Naive thymus-derived CD4-positive, alpha-beta T cell (primary cell): ENCODE measurements around the gene HNF4A. TPM values are rescaled to one million over a fixed set of nuclear protein-coding genes. Genes with fewer than 3 reads are reported as not detected.

ENCODE experiments used
- ATAC-seq: fragments of 150-1000 bp; cut with Tn5 transposase; 2 replicates; pipeline ENCODE4 v1.10.0; 2021; ENCODE audit warnings: mild to moderate bottlenecking, moderate library complexity
- CTCF ChIA-PET: fragments of 350-600 bp; sonication (Branson Sonifier 250); formaldehyde crosslinking; loops from one replicate; lab custom pipeline; 2021; ENCODE audit warnings: antibody characterized with exemption; lab: Charles Lee
- POLR2A ChIA-PET: fragments of 350-600 bp; sonication (Branson Sonifier 250); formaldehyde crosslinking; loops from one replicate; lab custom pipeline; 2021; ENCODE audit warnings: antibody characterized with exemption, inconsistent platforms; lab: Charles Lee
- DNase-seq, 9 donors: peaks; one replicate each; pipeline versions ENCODE4 v3.0.0 to v3.0.0-alpha.2; 2020 to 2022; ENCODE audit warnings: mixed read lengths in 1 of 9
- H3K27ac ChIP-seq: one replicate; pipeline ENCODE4 v1.7.0; 2013; ENCODE audit warnings: mild to moderate bottlenecking, low read depth, low read length, moderate library complexity
- H3K27me3 ChIP-seq, 2 donors: one replicate each; pipeline ENCODE4 v1.7.0; 2013; ENCODE audit warnings: low read length in 2 of 2, mild to moderate bottlenecking in 2 of 2, moderate library complexity in 2 of 2; ENCODE audit not compliant: control insufficient read depth in 2 of 2, insufficient read depth in 2 of 2
- H3K36me3 ChIP-seq, 3 experiments: 1 replicate in 2 of 3; 2 replicates in 1 of 3; pipeline ENCODE4 v1.7.0; 2013; ENCODE audit warnings: low read length in 3 of 3, mild to moderate bottlenecking in 3 of 3, moderate library complexity in 1 of 3; ENCODE audit not compliant: insufficient read depth in 3 of 3, control insufficient read depth in 2 of 3
- H3K4me1 ChIP-seq, 2 donors: one replicate each; pipeline ENCODE4 v1.7.0; 2013; ENCODE audit warnings: low read length in 2 of 2, mild to moderate bottlenecking in 2 of 2, moderate library complexity in 1 of 2; ENCODE audit not compliant: control insufficient read depth in 2 of 2, insufficient read depth in 2 of 2
- H3K4me3 ChIP-seq: 2 replicates; pipeline ENCODE4 v1.7.0; 2013; ENCODE audit warnings: mild to moderate bottlenecking, low read length
- H3K9me3 ChIP-seq, 3 experiments: 1 replicate in 2 of 3; 2 replicates in 1 of 3; pipeline ENCODE4 v1.7.0; 2013; ENCODE audit warnings: low read length in 3 of 3; ENCODE audit not compliant: control insufficient read depth in 2 of 3
- H3K27ac Mint-ChIP-seq, 9 donors: one replicate each; pipeline ENCODE4 v1.8.0; 2020 to 2022; ENCODE audit warnings: mixed read lengths in 9 of 9, mild to moderate bottlenecking in 8 of 9, moderate library complexity in 5 of 9, inconsistent platforms in 2 of 9
- H3K27me3 Mint-ChIP-seq, 5 donors: one replicate each; pipeline ENCODE4 v1.8.0; 2021 to 2022; ENCODE audit warnings: mixed read lengths in 5 of 5, mild to moderate bottlenecking in 1 of 5
- H3K36me3 Mint-ChIP-seq, 5 donors: one replicate each; pipeline ENCODE4 v1.8.0; 2020 to 2022; ENCODE audit warnings: mixed read lengths in 5 of 5, mild to moderate bottlenecking in 3 of 5, inconsistent platforms in 1 of 5
- H3K4me1 Mint-ChIP-seq, 7 donors: one replicate each; pipeline ENCODE4 v1.8.0; 2020 to 2022; ENCODE audit warnings: mixed read lengths in 7 of 7, mild to moderate bottlenecking in 3 of 7, inconsistent platforms in 1 of 7
- H3K4me3 Mint-ChIP-seq, 10 donors: one replicate each; pipeline ENCODE4 v1.8.0; 2020 to 2022; ENCODE audit warnings: mild to moderate bottlenecking in 10 of 10, mixed read lengths in 10 of 10, moderate library complexity in 6 of 10, inconsistent platforms in 2 of 10
- H3K9me3 Mint-ChIP-seq, 11 donors: one replicate each; pipeline ENCODE4 v1.8.0; 2020 to 2022; ENCODE audit warnings: mixed read lengths in 11 of 11, mild to moderate bottlenecking in 4 of 11, inconsistent platforms in 1 of 11, moderate library complexity in 1 of 11
- intact Hi-C, 2 donors: fragments of 100-400 bp; cut with micrococcal nuclease; formaldehyde crosslinking; loops; one replicate each; pipeline ENCODE4 v1.15.1; 2023
- polyA plus RNA-seq, 2 donors: library from polyadenylated mRNA; unstranded; fragments of 300-500 nt; fragmentation: Illumina TruSeq; gene quantifications; one replicate each; pipeline ENCODE4 v1.2.3, GENCODE V29; 2021
- total RNA-seq, 6 experiments: library from RNA in 5 of 6; stranded (reverse) in 5 of 6; gene quantifications; 1 replicate in 5 of 6; 2 replicates in 1 of 6; pipeline ENCODE4 v1.2.3 and lab custom pipeline; 2021 to 2026

Gene HNF4A
- total and polyA plus RNA-seq, 7 experiments from 2014 or later: not detected

DNA sequence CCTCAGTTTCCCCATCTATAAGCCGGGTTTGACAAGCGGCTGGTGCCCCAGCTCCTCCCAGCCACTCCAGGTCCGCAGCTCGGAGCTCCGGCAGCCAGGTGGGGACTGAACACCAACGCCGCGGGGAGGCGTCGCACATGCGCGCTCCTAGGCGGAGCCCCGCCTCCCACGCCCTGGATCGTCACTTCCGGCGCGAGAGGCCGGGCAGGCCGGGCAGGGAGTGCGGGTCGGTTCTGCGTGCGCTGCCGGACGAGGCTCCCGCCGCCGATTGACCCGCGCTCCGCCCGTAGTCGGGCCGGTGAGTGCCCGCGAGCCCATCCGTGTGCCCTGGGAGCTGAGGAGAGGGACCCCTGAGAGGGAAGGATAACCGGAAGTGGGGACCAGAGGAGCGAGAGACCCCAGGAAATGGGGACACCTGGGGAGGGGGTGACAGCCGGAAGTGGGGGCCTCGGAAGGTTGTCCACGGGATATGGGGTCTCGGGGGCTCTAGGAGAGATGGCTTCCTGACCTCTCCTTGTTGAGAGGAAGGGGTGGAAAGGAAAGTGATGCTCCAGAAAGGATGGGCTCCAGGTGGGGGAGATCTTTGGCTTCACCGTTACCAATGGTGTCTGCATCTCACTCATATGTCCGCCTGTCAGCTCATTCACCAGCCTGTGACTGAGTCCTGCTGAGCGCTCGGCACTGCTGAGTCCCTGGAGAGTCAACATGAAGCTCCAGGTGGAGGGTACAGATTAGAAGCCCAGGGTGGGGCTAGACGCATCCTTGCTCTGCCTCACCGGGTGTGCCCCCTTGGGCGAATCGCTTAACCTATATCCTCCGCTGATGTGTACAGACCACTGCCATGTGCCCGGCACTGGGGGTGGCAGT lies 120.4 kb downstream of the HNF4A start, which contains the start of gene TTPAL:
Gene TTPAL (plus strand): TSS at position 181 of the 867 bp plus-strand sequence. CDS start 4,126 bp downstream, outside the sequence.
- Histone ChIP-seq H3K27ac (peak within 1 kb of the TSS; percentile 97), H3K9me3 (no peaks in the 10 kb centered on the region), H3K4me3 (peak within 1 kb of the TSS; percentile 65), H3K27me3 (no peaks in the 10 kb centered on the region), H3K4me1 (peaks cover 12 to 17% of the 10 kb centered on the region in 2 donors), H3K36me3 (peaks cover 0 to 18% (median 6%) of the 10 kb centered on the region in 3 experiments)
- POLR2A ChIA-PET: interaction anchor here (0.6 to 1.8 kb wide), 20 partner anchors 9 to 405 kb away, joined by 3 to 9 read pairs (median 4); partner anchors contain the start of gene SERINC3
- DNase-seq (peak; percentile 83 to 95 (median 89)), ATAC-seq (peak; percentile 98)
- Mint-ChIP-seq H3K27me3 (no peaks in the 10 kb centered on the region), H3K36me3 (peaks cover 0 to 4% (median 2%) of the 10 kb centered on the region in 5 donors), H3K4me1 (peaks cover 14 to 43% (median 31%) of the 10 kb centered on the region in 7 donors), H3K9me3 (no peaks in the 10 kb centered on the region), H3K27ac (peak within 1 kb of the TSS; percentile 86 to 97 (median 94)), H3K4me3 (peak within 1 kb of the TSS; percentile 87 to 96 (median 91))
- intact Hi-C loops: loop anchor here (1.0 to 5.0 kb wide), 10 partner anchors 45 to 401 kb away; partner anchors contain the start of genes FITM2 (in 1 of the 2) and SERINC3 (in 1 of the 2)
- CTCF ChIA-PET: interaction anchor here (0.9 to 1.6 kb wide), 4 partner anchors 9 to 259 kb away, joined by 3 to 5 read pairs (median 4); no protein-coding TSS in a partner anchor

DNA sequence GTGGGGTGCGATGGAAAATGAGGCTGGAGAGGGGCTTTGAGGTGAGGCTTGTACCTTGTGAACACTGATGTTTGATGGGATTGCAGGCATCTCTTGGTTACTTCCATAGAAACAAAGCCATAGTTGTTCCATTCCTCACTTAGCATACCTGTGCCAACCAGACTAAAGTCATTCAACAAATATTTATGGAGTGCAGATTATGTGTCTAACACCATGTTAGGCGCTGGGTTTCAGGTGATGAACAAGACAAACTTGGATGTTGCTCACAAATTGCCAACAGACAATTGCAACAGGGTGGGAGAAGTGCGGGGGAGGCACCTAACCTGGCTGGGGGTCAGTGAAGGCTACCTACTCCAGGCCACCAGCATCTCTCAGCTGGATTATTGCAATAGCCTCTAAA lies 121.7 kb downstream of the HNF4A start:
- peak overlapping the region in 8 of 10 donors; percentile 37 to 96 (median 87) for H3K4me3 Mint-ChIP-seq
- POLR2A ChIA-PET: interaction anchor here (0.6 to 1.3 kb wide), 2 partner anchors 44 to 265 kb away, joined by 4 to 5 read pairs; partner anchors contain the start of gene SERINC3
- no peak for ATAC-seq
- intact Hi-C loops: loop anchor here (5.0 kb wide), 5 partner anchors 90 to 400 kb away; partner anchors contain the start of gene FITM2 (in 1 of the 2)
- Histone ChIP-seq H3K27ac (peak overlapping the region; percentile 45), H3K27me3 (no peaks in the 10 kb centered on the region), H3K36me3 (peaks cover 0 to 24% (median 8%) of the 10 kb centered on the region in 3 experiments), H3K4me1 (peaks cover 12 to 17% of the 10 kb centered on the region in 2 donors), H3K4me3 (no peak overlapping the region), H3K9me3 (no peaks in the 10 kb centered on the region)
- H3K27ac Mint-ChIP-seq: peak overlapping the region in 7 of 9 donors; percentile 3 to 97 (median 90)
- CTCF ChIA-PET: interaction anchor here (0.7 kb wide), 1 partner anchor 753 kb away, joined by 5 read pairs; no protein-coding TSS in a partner anchor
- no peak for DNase-seq
- H3K27me3 Mint-ChIP-seq: no peaks in the 10 kb centered on the region
- H3K36me3 Mint-ChIP-seq: peaks cover 2 to 16% (median 10%) of the 10 kb centered on the region in 5 donors
- H3K4me1 Mint-ChIP-seq: peaks cover 17 to 51% (median 31%) of the 10 kb centered on the region in 7 donors
- H3K9me3 Mint-ChIP-seq: no peaks in the 10 kb centered on the region

DNA sequence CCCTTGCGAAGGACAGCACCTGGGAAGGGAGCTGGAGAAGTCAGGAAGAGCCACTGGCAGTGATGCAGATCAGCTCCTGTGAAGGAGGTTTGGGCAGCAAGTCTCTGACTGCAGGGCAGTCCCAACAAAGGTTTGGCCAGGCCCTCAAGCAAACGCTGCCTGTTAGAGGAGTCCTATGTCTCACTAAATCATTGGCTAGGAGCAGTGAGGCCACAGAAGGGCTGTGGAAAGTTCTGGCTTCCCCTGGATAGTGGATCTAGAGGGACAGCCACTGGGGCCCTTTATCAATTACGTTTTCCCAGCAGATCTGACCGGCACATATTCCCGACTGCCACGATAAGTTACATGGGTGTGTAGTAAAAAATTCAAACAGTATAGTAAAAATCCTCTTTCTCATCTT lies 122.7 kb downstream of the HNF4A start:
- Histone ChIP-seq H3K9me3 (no peaks in the 10 kb centered on the region), H3K4me3 (no peak overlapping the region), H3K4me1 (peaks cover 12 to 17% of the 10 kb centered on the region in 2 donors), H3K36me3 (peaks cover 0 to 24% (median 8%) of the 10 kb centered on the region in 3 experiments), H3K27ac (no peak overlapping the region), H3K27me3 (no peaks in the 10 kb centered on the region)
- Mint-ChIP-seq H3K9me3 (no peaks in the 10 kb centered on the region), H3K4me1 (peaks cover 17 to 51% (median 31%) of the 10 kb centered on the region in 7 donors), H3K4me3 (peak overlapping the region in 1 of 10 donors; percentile 11), H3K27me3 (no peaks in the 10 kb centered on the region), H3K27ac (peak overlapping the region in 8 of 9 donors; percentile 30 to 74 (median 52)), H3K36me3 (peaks cover 3 to 19% (median 10%) of the 10 kb centered on the region in 5 donors)
- DNase-seq (no peak), ATAC-seq (no peak)
- intact Hi-C loops: loop anchor here (5.0 kb wide), 5 partner anchors 91 to 399 kb away; partner anchors contain the start of gene FITM2 (in 1 of the 2)
- POLR2A ChIA-PET: no interaction called here
- CTCF ChIA-PET: interaction anchor here (0.8 kb wide), 1 partner anchor 131 kb away, joined by 4 read pairs; no protein-coding TSS in a partner anchor

DNA sequence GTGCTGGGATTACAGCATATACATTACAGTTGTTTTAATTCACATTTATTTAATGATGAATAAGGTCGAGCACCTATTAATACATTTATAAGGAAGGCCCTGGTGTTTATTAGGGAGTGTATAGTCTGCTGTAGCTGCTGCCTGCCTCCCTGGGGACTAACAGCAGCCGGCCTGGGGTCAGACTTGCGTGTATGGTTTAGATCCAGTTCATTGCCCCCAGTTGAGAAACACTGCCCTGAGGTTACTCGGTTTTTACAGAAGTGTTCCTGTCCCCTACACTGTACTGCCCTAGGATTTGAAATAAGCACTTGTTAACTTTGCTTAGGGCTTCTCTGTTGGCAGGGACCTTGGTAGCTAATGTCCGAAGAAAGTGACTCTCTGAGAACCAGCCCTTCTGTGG lies 124.1 kb downstream of the HNF4A start:
- ATAC-seq (no peak), DNase-seq (no peak)
- ChIA-PET CTCF (no interaction called here), POLR2A (no interaction called here)
- H3K4me3 ChIP-seq: no peak overlapping the region
- Mint-ChIP-seq H3K4me3 (no peak overlapping the region), H3K27ac (peak overlapping the region in 1 of 9 donors; percentile 4), H3K4me1 (peaks cover 17 to 48% (median 30%) of the 10 kb centered on the region in 7 donors), H3K36me3 (peaks cover 5 to 31% (median 10%) of the 10 kb centered on the region in 5 donors), H3K27me3 (no peaks in the 10 kb centered on the region), H3K9me3 (no peaks in the 10 kb centered on the region)
- no peaks in the 10 kb centered on the region for H3K9me3 ChIP-seq
- H3K36me3 ChIP-seq: peaks cover 0 to 39% (median 8%) of the 10 kb centered on the region in 3 experiments
- H3K27me3 ChIP-seq: no peaks in the 10 kb centered on the region
- intact Hi-C loops: loop anchor here (5.0 kb wide), 5 partner anchors 92 to 398 kb away; partner anchors contain the start of gene FITM2 (in 1 of the 2)
- H3K27ac ChIP-seq: no peak overlapping the region
- H3K4me1 ChIP-seq: peaks cover 12 to 17% of the 10 kb centered on the region in 2 donors

DNA sequence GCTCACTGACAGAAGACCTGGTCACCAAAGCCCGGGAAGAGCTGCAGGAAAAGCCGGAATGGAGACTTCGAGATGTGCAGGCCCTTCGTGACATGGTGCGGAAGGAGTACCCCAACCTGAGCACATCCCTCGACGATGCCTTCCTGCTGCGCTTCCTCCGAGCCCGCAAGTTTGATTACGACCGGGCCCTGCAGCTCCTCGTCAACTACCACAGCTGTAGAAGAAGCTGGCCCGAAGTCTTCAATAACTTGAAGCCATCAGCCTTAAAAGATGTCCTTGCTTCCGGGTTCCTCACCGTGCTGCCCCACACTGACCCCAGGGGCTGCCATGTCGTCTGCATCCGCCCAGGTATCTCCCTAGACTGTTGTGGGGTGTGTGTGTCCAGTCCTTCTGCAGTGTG lies 124.6 kb downstream of the HNF4A start:
- ChIA-PET CTCF (no interaction called here), POLR2A (no interaction called here)
- Histone ChIP-seq H3K27me3 (no peaks in the 10 kb centered on the region), H3K9me3 (no peaks in the 10 kb centered on the region), H3K36me3 (peaks cover 0 to 39% (median 8%) of the 10 kb centered on the region in 3 experiments), H3K4me1 (peaks cover 8 to 13% of the 10 kb centered on the region in 2 donors), H3K4me3 (no peak overlapping the region), H3K27ac (no peak overlapping the region)
- intact Hi-C loops: no loop called here
- Mint-ChIP-seq H3K4me3 (no peak overlapping the region), H3K27me3 (no peaks in the 10 kb centered on the region), H3K9me3 (no peaks in the 10 kb centered on the region), H3K36me3 (peaks cover 5 to 33% (median 10%) of the 10 kb centered on the region in 5 donors), H3K27ac (no peak overlapping the region), H3K4me1 (peaks cover 15 to 45% (median 27%) of the 10 kb centered on the region in 7 donors)
- ATAC-seq (no peak), DNase-seq (no peak)
